Chondrocyte (in vitro differentiated cells): Measurements from ENCODE around the gene B3GAT1. TPM values are rescaled to one million over a fixed set of nuclear protein-coding genes. Genes with fewer than 3 reads are reported as not detected.

Source experiments
- DNase-seq: peaks from one replicate; pipeline ENCODE4 v3.0.0; 2021; ENCODE audit warnings: mixed read lengths, low spot score
- H3K27ac Mint-ChIP-seq: one replicate; pipeline ENCODE4 v1.8.0; 2021; ENCODE audit warnings: mild to moderate bottlenecking, moderate library complexity, mixed read lengths; ENCODE audit not compliant: unreplicated experiment
- H3K27me3 Mint-ChIP-seq: 2 replicates; pipeline ENCODE4 v1.8.0; 2021; ENCODE audit warnings: low read depth, mixed read lengths
- H3K36me3 Mint-ChIP-seq: 2 replicates; pipeline ENCODE4 v1.8.0; 2021; ENCODE audit warnings: low read depth, mixed read lengths
- H3K4me1 Mint-ChIP-seq: 2 replicates; pipeline ENCODE4 v1.8.0; 2021; ENCODE audit warnings: low read depth, mild to moderate bottlenecking, mixed read lengths
- H3K4me3 Mint-ChIP-seq: one replicate; pipeline ENCODE4 v1.8.0; 2021; ENCODE audit warnings: mild to moderate bottlenecking, moderate library complexity, mixed read lengths; ENCODE audit not compliant: unreplicated experiment
- H3K9me3 Mint-ChIP-seq: 2 replicates; pipeline ENCODE4 v1.8.0; 2021; ENCODE audit warnings: low read depth, mixed read lengths
- CTCF ChIP-seq: fragments of 200-600 bp; sonication (generic); IDR thresholded peaks from 2 replicates; pipeline ENCODE4 v1.5.0; 2021; ENCODE audit warnings: antibody characterized with exemption, mild to moderate bottlenecking, moderate library complexity
- total RNA-seq: library from RNA; stranded (reverse); gene quantifications from 3 replicates; pipeline ENCODE4 v1.2.1, GENCODE V29; 2021

B3GAT1 gene
- total RNA-seq, 1 donor from 2014 or later: 0.37 TPM

- H3K27me3 Mint-ChIP-seq: peaks cover 34% of the 10 kb centered on the region
- H3K36me3 Mint-ChIP-seq: no peaks in the 10 kb centered on the region
- no peak overlapping the region for H3K4me3 Mint-ChIP-seq
- TF ChIP-seq CTCF: no peak
- H3K27ac Mint-ChIP-seq: no peak overlapping the region
- no peak for DNase-seq
- peaks cover under 1% of the 10 kb centered on the region for H3K9me3 Mint-ChIP-seq
- no peaks in the 10 kb centered on the region for H3K4me1 Mint-ChIP-seq
These were observed 13.9 kb upstream of the B3GAT1 start for GRCh38 chr11:134425816-134426536.

GRCh38 chr11:134425413-134425812, 13.4 kb upstream of the B3GAT1 start:
- no peaks in the 10 kb centered on the region for H3K4me1 Mint-ChIP-seq
- peaks cover 34% of the 10 kb centered on the region for H3K27me3 Mint-ChIP-seq
- H3K4me3 Mint-ChIP-seq: no peak overlapping the region
- no peaks in the 10 kb centered on the region for H3K36me3 Mint-ChIP-seq
- TF ChIP-seq CTCF: no peak
- no peak for DNase-seq
- H3K9me3 Mint-ChIP-seq: no peaks in the 10 kb centered on the region
- H3K27ac Mint-ChIP-seq: no peak overlapping the region

DNA sequence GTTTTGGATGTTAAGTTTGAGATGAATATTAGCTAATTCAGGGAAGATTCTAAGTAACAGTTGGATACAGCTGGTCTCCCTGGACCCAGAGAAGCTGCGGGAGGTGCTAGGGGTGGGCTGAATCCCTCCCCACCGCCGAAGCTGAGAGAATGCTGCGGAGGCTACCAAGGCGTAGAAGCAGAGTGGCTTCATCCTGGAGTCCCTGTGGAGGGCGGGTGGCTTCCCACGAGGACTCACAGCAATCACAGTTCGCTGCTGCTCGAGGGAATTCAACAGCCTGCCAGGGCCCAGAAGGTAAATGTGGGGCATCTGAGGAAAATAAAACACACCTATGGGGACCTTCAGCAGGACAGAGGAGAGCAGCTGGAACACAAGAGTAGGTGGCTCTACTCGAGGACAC, 11.1 kb upstream of the B3GAT1 start:
- no peak for TF ChIP-seq CTCF
- H3K9me3 Mint-ChIP-seq: no peaks in the 10 kb centered on the region
- H3K27me3 Mint-ChIP-seq: peaks cover 39% of the 10 kb centered on the region
- H3K27ac Mint-ChIP-seq: no peak overlapping the region
- H3K4me3 Mint-ChIP-seq: no peak overlapping the region
- DNase-seq: no peak
- H3K36me3 Mint-ChIP-seq: no peaks in the 10 kb centered on the region
- no peaks in the 10 kb centered on the region for H3K4me1 Mint-ChIP-seq

DNA sequence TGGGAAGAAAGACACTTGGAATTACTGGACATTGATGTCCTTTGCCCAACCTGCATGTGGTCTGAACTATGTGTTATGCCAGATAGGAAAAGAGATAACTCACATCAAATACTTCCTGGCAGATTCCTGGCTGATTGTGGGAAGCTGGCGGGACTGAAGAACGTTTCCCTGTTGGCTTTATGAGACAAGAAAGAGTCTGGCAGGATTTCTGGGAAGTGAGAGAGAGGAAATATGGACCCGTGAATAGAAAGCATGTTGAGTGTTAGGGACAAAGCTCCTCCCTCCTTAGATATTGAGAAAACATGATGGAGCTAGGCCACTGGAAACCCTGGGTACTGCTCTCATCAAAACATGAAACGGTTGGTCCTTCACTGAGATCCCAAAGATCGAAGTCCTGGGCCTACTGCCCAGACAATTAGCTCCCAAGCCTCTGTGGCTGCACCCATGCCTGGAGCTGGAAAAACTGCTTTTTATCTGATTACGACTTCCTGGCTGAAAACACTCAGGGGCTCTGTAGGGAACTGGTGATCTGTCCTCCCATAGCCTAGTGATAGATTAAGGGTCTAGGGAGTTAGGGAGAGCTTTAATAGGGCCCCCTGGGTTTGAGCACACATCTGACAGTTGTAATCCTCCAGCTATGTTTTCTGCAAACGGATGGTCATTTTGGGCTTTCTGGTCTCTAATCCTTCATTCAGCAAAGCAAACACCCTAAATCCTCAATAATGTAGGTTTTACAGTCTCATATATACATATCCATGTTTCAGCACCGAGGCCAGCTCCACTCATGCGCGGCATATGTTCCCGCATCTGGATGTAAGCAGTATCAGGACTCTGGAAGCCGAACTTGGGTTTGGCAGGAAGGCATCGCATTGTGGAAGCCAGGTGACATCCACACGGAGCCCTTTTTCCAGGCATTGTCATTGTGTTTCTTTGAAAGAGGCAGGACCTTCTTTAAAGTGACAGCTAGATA, 6.1 kb upstream of the B3GAT1 start:
- Mint-ChIP-seq H3K4me3 (no peak overlapping the region), H3K27ac (no peak overlapping the region), H3K4me1 (no peaks in the 10 kb centered on the region), H3K27me3 (peaks cover 45% of the 10 kb centered on the region), H3K9me3 (no peaks in the 10 kb centered on the region), H3K36me3 (no peaks in the 10 kb centered on the region)
- no peak for TF ChIP-seq CTCF
- no peak for DNase-seq

- H3K36me3 Mint-ChIP-seq: no peaks in the 10 kb centered on the region
- no peak overlapping the region for H3K4me3 Mint-ChIP-seq
- H3K4me1 Mint-ChIP-seq: no peaks in the 10 kb centered on the region
- H3K9me3 Mint-ChIP-seq: no peaks in the 10 kb centered on the region
- no peak for TF ChIP-seq CTCF
- no peak for DNase-seq
- no peak overlapping the region for H3K27ac Mint-ChIP-seq
- peaks cover 43% of the 10 kb centered on the region for H3K27me3 Mint-ChIP-seq
These were observed 4.7 kb upstream of the B3GAT1 start for GRCh38 chr11:134416726-134417125.
